ENCODE data around the gene GRK2. TPM values are rescaled to one million over a fixed set of nuclear protein-coding genes. Genes with fewer than 3 reads are reported as not detected.

GRK2 gene
- total and polyA plus RNA-seq, 7 donors, result 32.1 to 152 (median 48.2) TPM

GRCh38 chr11:67311051-67311555 lies 44.8 kb downstream of the GRK2 start:
- no peak overlapping the region for H3K27ac ChIP-seq
- TF ChIP-seq POLR2A (IDR thresholded peaks at IDR 0.05), result no peak
- TF ChIP-seq POLR2AphosphoS5 (IDR thresholded peaks at IDR 0.05), result no peak
- no peak for TF ChIP-seq CTCF (IDR thresholded peaks at IDR 0.05)
- H3K4me3 ChIP-seq, result no peak overlapping the region
- no peaks in the 10 kb centered on the region for H3K27me3 ChIP-seq
- intact Hi-C loops (cut with DNase I), result no loop called here
- H3K36me3 ChIP-seq, result peaks cover 0 to 26% (median 3%) of the 10 kb centered on the region in 4 donors
- no peaks in the 10 kb centered on the region for H3K4me1 ChIP-seq
- WGBS, 2 donors, result 86 to 92% methylated on average over 18 of the region's 18 CpGs
- H3K9me3 ChIP-seq, result no peaks in the 10 kb centered on the region
- no peak for DNase-seq

GRCh38 chr11:67311556-67312082 lies 45.3 kb downstream of the GRK2 start:
- Histone ChIP-seq H3K27me3 (no peaks in the 10 kb centered on the region), H3K4me1 (peaks cover 0 to 3% (median 1%) of the 10 kb centered on the region in 4 donors), H3K4me3 (no peak overlapping the region), H3K27ac (no peak overlapping the region), H3K9me3 (no peaks in the 10 kb centered on the region), H3K36me3 (peaks cover 0 to 26% (median 3%) of the 10 kb centered on the region in 4 donors)
- intact Hi-C loops (cut with DNase I), result no loop called here
- WGBS, 2 donors, result 75 to 83% methylated on average over 15 of the region's 15 CpGs
- TF ChIP-seq POLR2A (IDR thresholded peaks at IDR 0.05) (no peak), EP300 (IDR thresholded peaks at IDR 0.05) (no peak), CTCF (IDR thresholded peaks at IDR 0.05) (no peak), POLR2AphosphoS5 (IDR thresholded peaks at IDR 0.05) (no peak)
- DNase-seq, result no peak

- TF ChIP-seq CTCF (IDR thresholded peaks at IDR 0.05), result no peak
- TF ChIP-seq POLR2AphosphoS5 (IDR thresholded peaks at IDR 0.05), result no peak
- no peak for TF ChIP-seq POLR2A (IDR thresholded peaks at IDR 0.05)
- TF ChIP-seq EP300 (IDR thresholded peaks at IDR 0.05), result no peak
- DNase-seq, result no peak
- H3K9me3 ChIP-seq, result no peaks in the 10 kb centered on the region
- 31 to 67% methylated on average over 22 of the region's 22 CpGs for WGBS, 2 donors
- H3K4me1 ChIP-seq, result peaks cover 0 to 5% (median 3%) of the 10 kb centered on the region in 4 donors
- intact Hi-C loops (cut with DNase I), result no loop called here
- no peaks in the 10 kb centered on the region for H3K27me3 ChIP-seq
- H3K36me3 ChIP-seq, result peaks cover 0 to 26% (median 3%) of the 10 kb centered on the region in 4 donors
- no peak overlapping the region for H3K4me3 ChIP-seq
- peak overlapping the region in 1 of 4 donors; percentile 14 for H3K27ac ChIP-seq
These were observed 46.1 kb downstream of the GRK2 start for GRCh38 chr11:67312187-67313021.

- Histone ChIP-seq H3K36me3 (peaks cover 0 to 22% (median 2%) of the 10 kb centered on the region in 4 donors), H3K4me1 (peaks cover 0 to 10% (median 6%) of the 10 kb centered on the region in 4 donors), H3K4me3 (no peak overlapping the region), H3K27ac (no peak overlapping the region), H3K9me3 (no peaks in the 10 kb centered on the region), H3K27me3 (no peaks in the 10 kb centered on the region)
- intact Hi-C loops (cut with DNase I), result no loop called here
- WGBS, 2 donors, result 91 to 92% methylated on average over 11 of the region's 11 CpGs
- TF ChIP-seq POLR2A (IDR thresholded peaks at IDR 0.05) (no peak), POLR2AphosphoS5 (IDR thresholded peaks at IDR 0.05) (no peak), EP300 (IDR thresholded peaks at IDR 0.05) (no peak), CTCF (IDR thresholded peaks at IDR 0.05) (no peak)
- no peak for DNase-seq
These were observed 47.0 kb downstream of the GRK2 start for GRCh38 chr11:67313125-67313890.
